ENCODE measurements around the gene DNAJC7.

DNA sequence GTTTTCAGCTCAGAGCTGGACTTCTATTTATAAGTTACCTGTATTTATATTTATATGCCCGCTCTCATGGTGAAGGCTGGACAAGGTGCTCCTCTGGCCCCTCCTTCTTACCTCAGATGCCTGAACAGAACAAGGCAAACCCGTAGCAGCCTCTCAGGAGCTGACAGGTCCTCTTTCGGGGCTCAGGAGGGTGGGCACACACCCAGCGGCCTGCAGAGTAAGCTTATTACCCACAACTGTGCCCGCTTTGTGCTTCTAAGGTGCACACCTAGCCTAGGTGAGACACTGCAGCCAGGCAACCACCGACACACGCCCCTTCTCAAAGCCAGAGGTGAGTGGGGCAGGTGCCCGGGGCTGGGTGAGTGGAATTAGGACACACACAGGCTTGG, 7.9 kb upstream of the DNAJC7 start:
- TF ChIP-seq, protein P1, sequence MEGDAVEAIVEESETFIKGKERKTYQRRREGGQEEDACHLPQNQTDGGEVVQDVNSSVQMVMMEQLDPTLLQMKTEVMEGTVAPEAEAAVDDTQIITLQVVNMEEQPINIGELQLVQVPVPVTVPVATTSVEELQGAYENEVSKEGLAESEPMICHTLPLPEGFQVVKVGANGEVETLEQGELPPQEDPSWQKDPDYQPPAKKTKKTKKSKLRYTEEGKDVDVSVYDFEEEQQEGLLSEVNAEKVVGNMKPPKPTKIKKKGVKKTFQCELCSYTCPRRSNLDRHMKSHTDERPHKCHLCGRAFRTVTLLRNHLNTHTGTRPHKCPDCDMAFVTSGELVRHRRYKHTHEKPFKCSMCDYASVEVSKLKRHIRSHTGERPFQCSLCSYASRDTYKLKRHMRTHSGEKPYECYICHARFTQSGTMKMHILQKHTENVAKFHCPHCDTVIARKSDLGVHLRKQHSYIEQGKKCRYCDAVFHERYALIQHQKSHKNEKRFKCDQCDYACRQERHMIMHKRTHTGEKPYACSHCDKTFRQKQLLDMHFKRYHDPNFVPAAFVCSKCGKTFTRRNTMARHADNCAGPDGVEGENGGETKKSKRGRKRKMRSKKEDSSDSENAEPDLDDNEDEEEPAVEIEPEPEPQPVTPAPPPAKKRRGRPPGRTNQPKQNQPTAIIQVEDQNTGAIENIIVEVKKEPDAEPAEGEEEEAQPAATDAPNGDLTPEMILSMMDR (IDR thresholded peaks at IDR 0.05; ENCODE audit: low read length) = no peak
- TF ChIP-seq EZH2 (optimal IDR thresholded peaks at IDR 0.05; ENCODE audit: low read depth, low read length) = no peak
